GM21529 (cell line): ENCODE measurements around the gene PTPN23.

Experiments used
- ATAC-seq: cut with Tn5 transposase; IDR thresholded peaks from one replicate; pipeline ENCODE4 v1.9.1; 2021; ENCODE audit not compliant: unreplicated experiment

PTPN23 gene

GRCh38 chr3:47419083-47420043 is 38.5 kb downstream of the PTPN23 start:
- ATAC-seq: no peak

- ATAC-seq: no peak
Measured at GRCh38 chr3:47420044-47420430, 39.2 kb downstream of the PTPN23 start.

GRCh38 chr3:47420511-47421484 is 40.0 kb downstream of the PTPN23 start:
- peak; percentile 87 for ATAC-seq

- no peak for ATAC-seq
Measured at GRCh38 chr3:47421741-47422649, 41.2 kb downstream of the PTPN23 start.

- no peak for ATAC-seq
Measured at GRCh38 chr3:47422743-47423142, 41.9 kb downstream of the PTPN23 start.

GRCh38 chr3:47423548-47424145 is 42.8 kb downstream of the PTPN23 start:
- ATAC-seq: no peak

- ATAC-seq: no peak
Measured at GRCh38 chr3:47424434-47425382, 43.9 kb downstream of the PTPN23 start.

- no peak for ATAC-seq
Measured at GRCh38 chr3:47425383-47425778, 44.6 kb downstream of the PTPN23 start.

GRCh38 chr3:47425959-47426358 is 45.1 kb downstream of the PTPN23 start:
- no peak for ATAC-seq

GRCh38 chr3:47427866-47428265 is 47.0 kb downstream of the PTPN23 start:
- no peak for ATAC-seq

GRCh38 chr3:47428662-47429061 is 47.8 kb downstream of the PTPN23 start:
- ATAC-seq: no peak

- ATAC-seq: no peak
Measured at GRCh38 chr3:47429476-47430270, 48.9 kb downstream of the PTPN23 start.

GRCh38 chr3:47430606-47431005 is 49.8 kb downstream of the PTPN23 start:
- no peak for ATAC-seq

GRCh38 chr3:47431225-47431624 is 50.4 kb downstream of the PTPN23 start:
- ATAC-seq: no peak

- ATAC-seq: no peak
Measured at GRCh38 chr3:47432673-47433072, 51.9 kb downstream of the PTPN23 start.

- no peak for ATAC-seq
Measured at GRCh38 chr3:47433796-47434195, 53.0 kb downstream of the PTPN23 start.

GRCh38 chr3:47434849-47435248 is 54.0 kb downstream of the PTPN23 start:
- no peak for ATAC-seq

- no peak for ATAC-seq
Measured at GRCh38 chr3:47436180-47436579, 55.4 kb downstream of the PTPN23 start.
